ENCODE results near the gene SLC26A4. TPM values are rescaled to one million over a fixed set of nuclear protein-coding genes. Genes with fewer than 3 reads are reported as not detected.

The SLC26A4 gene
- total RNA-seq, 1 experiment from 2014 or later: 0.33 TPM

- Histone ChIP-seq H3K23ac (ENCODE audit: insufficient read length, low read depth, low read length) (no peak overlapping the region), H3K23me2 (ENCODE audit: insufficient read length, low read depth, low read length, poor library complexity, severe bottlenecking) (no peaks in the 10 kb centered on the region), H3K9ac (ENCODE audit: extremely low read depth, insufficient read length, low read length) (no peak overlapping the region), H3K4ac (ENCODE audit: low read depth, low read length) (no peak overlapping the region), H3K79me2 (ENCODE audit: insufficient read depth, low read length) (no peaks in the 10 kb centered on the region), H3K14ac (ENCODE audit: insufficient read depth, low read length) (no peak overlapping the region), H4K91ac (ENCODE audit: insufficient read length, low read depth, low read length) (no peak overlapping the region), H3K56ac (ENCODE audit: insufficient read length, low read depth, low read length) (no peak overlapping the region), H4K20me1 (ENCODE audit: control insufficient read depth, insufficient read depth, insufficient read length) (no peaks in the 10 kb centered on the region), H3K79me1 (ENCODE audit: insufficient read depth, low read depth, low read length, poor library complexity, severe bottlenecking) (no peaks in the 10 kb centered on the region), H3K27me3 (ENCODE audit: insufficient read depth, low read length) (no peaks in the 10 kb centered on the region), H2BK120ac (ENCODE audit: low read depth, low read length, poor library complexity, severe bottlenecking) (no peak overlapping the region), H2AK5ac (ENCODE audit: insufficient read length, low read length) (no peak overlapping the region), H2BK20ac (ENCODE audit: low read depth, low read length, poor library complexity, severe bottlenecking) (no peak overlapping the region), H2BK5ac (ENCODE audit: insufficient read length, low read length) (no peak overlapping the region), H3K27ac (ENCODE audit: insufficient read length, low read depth, low read length) (no peak overlapping the region), H4K5ac (ENCODE audit: insufficient read length, low read depth, low read length) (no peak overlapping the region), H3K18ac (ENCODE audit: insufficient read length, low read depth, low read length) (no peak overlapping the region), H3T11ph (ENCODE audit: low read length) (no peak overlapping the region), H2AFZ (ENCODE audit: low read length) (no peak overlapping the region), H2BK15ac (ENCODE audit: low read depth, low read length) (no peak overlapping the region), H3K4me2 (ENCODE audit: insufficient read depth, insufficient read length, low read length) (no peak overlapping the region), H3K9me3 (ENCODE audit: control insufficient read depth, low read depth, low read length) (no peaks in the 10 kb centered on the region), H2BK12ac (ENCODE audit: insufficient read length, low read depth, low read length) (no peak overlapping the region), H4K8ac (replicated peaks; ENCODE audit: insufficient read length, low read depth, low read length) (no peak overlapping the region), H3K4me1 (ENCODE audit: insufficient read depth, low read length) (no peaks in the 10 kb centered on the region)
- Mint-ChIP-seq H3K9me3 (no peaks in the 10 kb centered on the region), H3K27ac (no peak overlapping the region), H3K27me3 (ENCODE audit: low read depth) (no peaks in the 10 kb centered on the region), H3K4me1 (peaks cover 0 to 8% of the 10 kb centered on the region in 2 experiments; a peak in 1 of 4 replicates), H3K4me3 (no peak overlapping the region), H3K36me3 (ENCODE audit: insufficient read depth in 1 of 3, low read depth in 3 of 3) (no peaks in the 10 kb centered on the region)
- no peak for DNase-seq
- TF ChIP-seq, protein P1, sequence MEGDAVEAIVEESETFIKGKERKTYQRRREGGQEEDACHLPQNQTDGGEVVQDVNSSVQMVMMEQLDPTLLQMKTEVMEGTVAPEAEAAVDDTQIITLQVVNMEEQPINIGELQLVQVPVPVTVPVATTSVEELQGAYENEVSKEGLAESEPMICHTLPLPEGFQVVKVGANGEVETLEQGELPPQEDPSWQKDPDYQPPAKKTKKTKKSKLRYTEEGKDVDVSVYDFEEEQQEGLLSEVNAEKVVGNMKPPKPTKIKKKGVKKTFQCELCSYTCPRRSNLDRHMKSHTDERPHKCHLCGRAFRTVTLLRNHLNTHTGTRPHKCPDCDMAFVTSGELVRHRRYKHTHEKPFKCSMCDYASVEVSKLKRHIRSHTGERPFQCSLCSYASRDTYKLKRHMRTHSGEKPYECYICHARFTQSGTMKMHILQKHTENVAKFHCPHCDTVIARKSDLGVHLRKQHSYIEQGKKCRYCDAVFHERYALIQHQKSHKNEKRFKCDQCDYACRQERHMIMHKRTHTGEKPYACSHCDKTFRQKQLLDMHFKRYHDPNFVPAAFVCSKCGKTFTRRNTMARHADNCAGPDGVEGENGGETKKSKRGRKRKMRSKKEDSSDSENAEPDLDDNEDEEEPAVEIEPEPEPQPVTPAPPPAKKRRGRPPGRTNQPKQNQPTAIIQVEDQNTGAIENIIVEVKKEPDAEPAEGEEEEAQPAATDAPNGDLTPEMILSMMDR (conservative IDR thresholded peaks at IDR 0.05): no peak
- WGBS (ENCODE audit: extremely low coverage, insufficient read length, low lambda C conversion rate): 100% methylated on average over 3 of the region's 4 CpGs
These were observed 58.0 kb downstream of the SLC26A4 start for GRCh38 chr7:107718456-107719193.

Data from H9 (cell line).